ENCODE measurements around the gene RPS15.
"Not testable (repeated sequence)": the region's sequence is repeated elsewhere in the genome, so short reads cannot be mapped to it uniquely, and the experiment has no call there.

The RPS15 gene

GRCh38 chr19:1402411-1403070, 35.7 kb upstream of the RPS15 start:
- no peak for DNase-seq (ENCODE audit: low spot score)

- DNase-seq (ENCODE audit: low spot score) = peak; percentile 99
Measured at GRCh38 chr19:1406774-1407527, 31.2 kb upstream of the RPS15 start.

DNA sequence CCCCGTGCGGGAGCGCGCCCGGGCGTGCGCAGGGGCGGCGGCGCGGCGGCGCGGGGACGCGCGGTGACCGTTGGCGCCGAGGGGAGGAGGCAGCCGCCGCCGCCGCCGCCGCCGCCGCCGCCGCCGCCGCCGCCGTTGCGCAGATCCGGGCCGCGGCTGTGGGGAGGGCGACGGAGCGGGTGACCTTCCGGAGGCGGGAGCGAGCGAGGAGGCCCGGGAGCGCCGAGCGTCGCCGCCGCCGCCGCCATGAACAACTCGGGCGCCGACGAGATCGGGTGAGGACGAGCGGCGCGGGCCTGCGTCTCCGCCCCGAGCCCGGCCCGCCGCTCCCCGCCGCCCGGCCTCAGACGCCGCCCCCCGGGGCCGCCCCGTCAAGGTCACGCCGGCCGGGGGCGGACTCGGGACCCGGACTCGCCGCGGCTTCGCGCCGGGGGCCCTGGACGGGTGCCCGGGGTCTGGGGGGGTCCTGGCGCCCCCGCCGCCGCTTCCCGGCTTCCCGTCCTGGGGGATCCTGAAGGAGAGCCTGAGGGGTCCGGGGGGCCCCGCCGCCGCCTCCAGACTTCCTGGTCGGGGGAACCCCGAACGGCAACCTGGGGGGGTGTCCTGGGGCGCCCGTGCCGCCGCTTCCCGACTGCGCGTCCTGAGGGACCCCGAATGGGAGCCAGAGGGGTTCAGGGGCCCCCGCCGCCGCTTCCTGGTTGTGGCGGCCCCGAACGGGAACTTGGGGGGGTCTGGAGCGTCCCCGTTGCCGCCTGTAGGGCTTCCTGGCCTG, 30.5 kb upstream of the RPS15 start, which contains the start of gene DAZAP1:
DAZAP1 (plus strand) TSS at position 59 of the 772 bp plus-strand sequence; CDS start at position 247, 188 bp downstream.
- no peak for DNase-seq (ENCODE audit: low spot score)

GRCh38 chr19:1408300-1409203, 29.6 kb upstream of the RPS15 start:
- DNase-seq (ENCODE audit: low spot score) = peak; percentile 29

- no peak for DNase-seq (ENCODE audit: low spot score)
Measured at GRCh38 chr19:1409204-1410005, 28.8 kb upstream of the RPS15 start.

- DNase-seq (ENCODE audit: low spot score) = no peak
Measured at GRCh38 chr19:1410136-1410786, 27.9 kb upstream of the RPS15 start.

DNA sequence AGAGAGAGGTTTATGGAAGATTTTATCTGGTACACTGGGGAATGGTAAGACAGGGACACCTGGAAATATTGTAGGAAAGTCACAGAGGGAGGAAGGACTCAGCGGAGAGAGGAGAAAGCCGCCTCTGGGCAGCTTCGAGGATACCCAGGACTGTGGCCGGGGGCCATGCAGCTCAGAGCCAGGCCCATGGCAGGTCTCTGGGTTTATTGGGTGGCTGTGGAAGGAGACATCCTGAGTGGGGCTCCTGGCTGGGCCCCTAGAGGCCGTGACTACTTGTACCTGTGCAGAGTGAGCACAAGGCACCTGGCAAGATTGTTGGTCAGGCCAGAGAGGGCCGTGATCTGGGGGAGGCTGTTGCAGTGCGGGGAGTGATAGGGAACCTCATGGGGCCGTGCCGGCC, 27.4 kb upstream of the RPS15 start:
- DNase-seq (ENCODE audit: low spot score) = no peak

- DNase-seq (ENCODE audit: low spot score) = no peak
Measured at GRCh38 chr19:1411255-1412191, 26.7 kb upstream of the RPS15 start.

DNA sequence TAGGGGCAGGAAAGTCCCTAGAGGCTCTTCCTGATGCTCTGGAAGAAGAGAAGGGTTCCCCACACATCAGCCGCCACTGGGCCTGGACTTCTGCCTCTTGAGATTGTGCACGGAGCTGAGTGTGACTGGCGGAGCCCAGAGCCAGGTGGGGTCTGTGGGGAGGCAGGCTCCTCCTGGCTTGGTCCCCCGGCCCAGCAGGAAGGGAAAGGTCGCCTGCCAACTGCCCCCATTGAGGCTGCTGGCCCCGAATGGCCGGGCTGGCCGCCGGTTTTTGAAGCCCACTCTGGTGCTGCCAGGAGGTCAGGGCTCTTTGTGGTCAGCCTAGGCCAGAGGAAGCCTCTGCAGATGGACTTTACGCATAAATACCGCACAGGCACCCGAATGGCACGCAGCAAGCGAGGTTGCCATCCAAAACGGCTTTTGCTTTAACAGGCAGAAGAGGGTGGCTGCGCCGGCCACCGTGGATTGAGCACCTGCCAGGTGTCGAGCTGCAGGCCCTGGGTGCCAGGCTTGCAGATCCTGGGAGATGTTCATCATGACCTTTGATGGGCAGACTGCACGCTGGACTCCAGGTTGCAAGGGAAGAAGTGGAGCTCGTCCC, 25.8 kb upstream of the RPS15 start:
- DNase-seq (ENCODE audit: low spot score) = no peak

DNA sequence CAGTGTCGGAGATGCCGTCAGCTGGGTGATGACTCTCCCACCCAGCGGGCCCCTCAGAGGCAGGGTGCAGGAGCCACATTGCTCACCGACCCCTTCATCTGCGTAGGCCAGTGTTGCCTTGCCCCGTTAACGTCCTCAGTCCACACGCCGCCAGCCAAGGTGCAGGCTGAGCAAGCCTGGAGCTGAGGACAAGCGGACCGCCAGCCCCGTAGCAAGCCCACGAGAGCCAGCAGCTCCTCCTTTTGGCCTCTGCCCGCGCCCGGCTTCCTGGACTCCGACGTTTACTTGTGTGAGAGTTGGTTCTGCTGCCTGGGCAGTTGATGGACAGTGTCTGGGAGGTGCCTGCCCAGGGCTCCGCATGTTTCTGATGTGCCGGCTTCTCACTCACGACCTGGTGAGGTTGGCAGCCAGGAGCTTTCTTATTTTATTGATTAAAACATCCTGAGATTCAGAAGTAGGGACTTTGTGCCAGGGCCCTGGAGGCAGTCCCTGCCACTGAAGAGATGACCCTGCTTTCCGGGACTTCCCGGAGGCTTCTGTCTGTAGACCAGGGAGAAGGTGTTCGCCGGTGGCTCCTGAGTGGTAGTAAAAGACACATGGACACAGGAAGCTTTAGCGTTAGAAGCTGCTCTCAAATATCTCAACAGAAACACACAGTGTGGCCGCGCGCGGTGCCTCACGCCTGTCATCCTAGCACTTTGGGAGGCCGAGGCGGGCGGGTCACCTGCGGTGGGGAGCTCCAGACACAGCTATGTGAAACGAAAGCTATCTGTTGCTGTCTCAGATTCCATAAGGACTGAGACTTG, 25.0 kb upstream of the RPS15 start:
- DNase-seq (ENCODE audit: low spot score) = no peak

DNA sequence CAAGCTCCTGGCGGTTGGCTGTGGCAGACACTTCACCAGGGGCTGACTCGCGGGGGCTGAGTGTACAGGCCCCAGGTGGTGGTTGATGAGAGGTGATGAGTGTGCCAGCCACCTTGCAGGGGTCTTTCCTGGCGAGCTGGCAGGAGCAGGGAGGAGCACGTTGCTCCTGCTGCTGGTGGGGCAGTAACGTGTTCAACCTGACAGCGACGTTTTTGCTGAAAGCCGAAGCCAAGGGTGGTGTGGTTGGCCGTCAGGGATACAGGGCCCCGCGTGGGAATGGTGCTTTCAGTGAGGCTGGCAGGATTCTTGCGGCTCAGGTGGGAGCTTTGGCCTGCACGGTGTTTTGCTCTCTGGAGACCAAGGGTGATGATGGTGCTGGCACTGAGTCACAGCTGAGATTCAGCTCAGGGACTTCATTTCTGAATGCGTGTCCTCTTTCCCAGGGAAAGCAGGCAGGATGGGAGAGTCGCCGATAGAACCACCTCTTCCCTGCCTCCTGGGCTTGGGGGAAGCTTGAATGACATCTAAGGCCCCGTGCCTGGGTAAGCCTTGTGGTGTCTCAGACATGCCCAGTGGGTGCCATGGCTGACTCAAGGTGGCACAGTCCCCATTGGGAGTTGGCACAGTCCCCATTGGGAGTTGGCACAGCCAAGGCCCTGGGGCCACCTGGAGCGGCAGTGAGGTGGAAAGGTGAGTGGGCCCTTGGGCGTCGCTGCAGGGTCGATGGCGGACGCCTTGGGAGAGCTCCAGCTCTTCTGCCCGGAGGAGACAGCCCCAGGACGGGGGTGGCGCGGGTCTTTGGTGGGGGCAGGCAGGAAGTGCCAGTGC, 22.0 kb upstream of the RPS15 start:
- DNase-seq (ENCODE audit: low spot score) = no peak

- DNase-seq (ENCODE audit: low spot score) = no peak
Measured at GRCh38 chr19:1417145-1417544, 21.1 kb upstream of the RPS15 start.

DNA sequence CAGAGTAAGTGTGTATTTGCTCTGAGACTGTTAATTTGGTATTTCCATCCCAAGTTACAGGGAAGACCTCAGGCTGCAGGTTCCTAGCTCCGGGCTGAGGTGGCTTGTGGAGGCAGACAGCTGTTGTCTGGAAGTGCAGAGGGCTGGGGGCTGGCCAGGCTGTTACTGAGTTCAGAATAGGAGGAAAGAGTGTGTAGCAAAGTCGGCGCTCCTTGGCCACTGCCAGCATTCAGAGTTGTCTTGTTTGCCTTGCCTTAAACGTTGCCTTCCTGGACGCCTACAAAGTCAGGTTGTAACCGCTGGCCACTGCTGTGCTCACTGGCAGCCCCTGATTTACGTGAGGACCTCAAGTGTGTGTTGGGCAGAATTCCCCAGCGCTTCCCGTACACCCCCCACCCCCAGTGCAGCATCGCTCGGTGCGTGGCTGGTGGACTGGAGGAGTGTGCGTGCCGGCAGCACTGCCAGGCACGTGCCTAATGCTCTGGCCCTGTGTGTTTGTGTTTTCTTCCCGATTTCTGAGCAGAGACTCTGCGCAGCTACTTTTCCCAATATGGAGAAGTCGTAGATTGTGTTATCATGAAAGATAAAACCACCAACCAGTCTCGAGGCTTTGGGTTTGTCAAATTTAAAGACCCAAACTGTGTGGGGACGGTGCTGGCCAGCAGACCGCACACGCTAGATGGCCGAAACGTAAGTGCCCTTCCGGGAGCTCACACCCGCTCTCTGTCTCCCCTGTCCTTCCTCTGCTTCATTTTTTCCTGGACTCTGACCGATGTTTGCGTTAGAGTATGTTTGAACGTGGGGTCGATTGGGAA, 20.3 kb upstream of the RPS15 start:
- DNase-seq (ENCODE audit: low spot score) = no peak

GRCh38 chr19:1418496-1418775, 19.8 kb upstream of the RPS15 start:
- no peak for DNase-seq (ENCODE audit: low spot score)

DNA sequence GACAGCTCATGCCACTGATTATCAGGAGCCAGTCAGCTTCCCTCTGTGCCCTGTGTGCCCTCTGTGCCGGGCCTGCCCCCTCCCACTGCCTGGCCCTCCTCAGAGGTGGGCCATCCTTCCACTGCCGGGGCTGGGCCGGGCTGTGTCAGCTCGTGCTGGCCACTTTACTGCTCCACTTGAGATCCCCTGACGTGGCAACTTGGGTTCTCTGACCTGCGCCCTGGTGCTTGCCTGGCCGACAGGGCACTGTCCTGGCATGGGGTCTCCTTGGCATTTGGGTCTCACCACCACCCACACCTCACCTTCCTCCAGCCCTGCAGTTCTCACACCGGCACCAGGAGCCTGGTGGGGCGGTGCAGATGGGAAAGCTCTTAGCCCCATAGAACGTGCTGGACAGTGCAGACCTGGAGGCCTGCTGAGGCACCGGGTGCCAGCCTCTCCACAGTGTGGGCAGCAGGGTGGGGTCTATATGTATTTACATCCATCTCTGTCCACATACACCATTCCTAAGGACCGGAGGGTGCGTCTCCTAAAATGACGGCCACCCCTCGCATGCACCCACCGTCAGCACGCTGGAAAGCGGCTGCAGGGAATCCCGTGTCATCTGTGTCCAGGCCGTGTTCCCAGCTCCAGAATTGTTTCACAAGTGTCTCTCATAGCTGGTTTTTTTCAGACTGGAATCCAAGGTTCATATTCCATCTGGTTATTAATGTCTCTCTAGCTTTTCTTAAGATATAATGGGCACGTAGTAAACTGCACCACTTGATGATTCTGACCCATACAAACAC, 19.1 kb upstream of the RPS15 start:
- no peak for DNase-seq (ENCODE audit: low spot score)

DNA sequence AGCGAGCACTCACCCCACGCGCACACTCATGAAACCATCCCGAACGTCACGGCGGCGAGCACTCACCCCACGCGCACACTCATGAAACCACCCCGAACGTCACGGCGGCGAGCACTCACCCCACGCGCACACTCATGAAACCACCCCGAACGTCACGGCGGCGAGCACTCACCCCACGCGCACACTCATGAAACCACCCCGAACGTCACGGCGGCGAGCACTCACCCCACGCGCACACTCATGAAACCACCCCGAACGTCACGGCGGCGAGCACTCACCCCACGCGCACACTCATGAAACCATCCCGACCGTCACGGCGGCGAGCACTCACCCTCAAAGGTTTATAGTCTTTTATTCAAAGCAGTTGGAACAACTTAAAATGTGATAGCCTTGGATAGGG, 18.1 kb upstream of the RPS15 start:
- DNase-seq (ENCODE audit: low spot score) = not testable (repeated sequence)

Data from hematopoietic multipotent progenitor cell treated with erythropoietin and hydrocortisone succinate and interleukin-3 and kit ligand, for 17 days (in vitro differentiated cells).